Panc1 (cell line): ENCODE results near the gene HELZ. TPM values are rescaled to one million over a fixed set of nuclear protein-coding genes. Genes with fewer than 3 reads are reported as not detected.

ENCODE experiments used
- ATAC-seq: fragments of 200-7000 bp; cut with Tn5 transposase; 2 replicates; pipeline ENCODE4 v1.9.1; 2020; ENCODE audit warnings: mild to moderate bottlenecking, moderate library complexity
- BruUV-seq: library from RNA; stranded (reverse); fragments of 400-500 nt; replicated peaks from 2 replicates; lab custom pipeline; 2021; lab: Mats Ljungman, UMichigan
- CTCF ChIA-PET: fragments of 300-600 bp; sonication (Branson Sonifier 250); formaldehyde crosslinking; loops from one replicate; lab custom pipeline; 2022; ENCODE audit warnings: antibody characterized with exemption; lab: Charles Lee
- POLR2A ChIA-PET: fragments of 300-600 bp; sonication (Branson Sonifier 250); formaldehyde crosslinking; loops from one replicate; lab custom pipeline; 2022; ENCODE audit warnings: antibody characterized with exemption; lab: Charles Lee
- DNase-seq: peaks from one replicate; pipeline ENCODE4 v3.0.0-alpha.2; 2010; ENCODE audit warnings: low read depth, low spot score
- H3K27ac ChIP-seq: 2 replicates; pipeline ENCODE4 v1.5.1; 2011; ENCODE audit warnings: mild to moderate bottlenecking, low read length, inconsistent platforms
- H3K27me3 ChIP-seq: fragments of 200-500 bp; sonication (Bioruptor generic); 2 replicates; pipeline ENCODE4 v1.6.0; 2014; ENCODE audit warnings: low read length, inconsistent platforms; ENCODE audit not compliant: control insufficient read depth, insufficient read depth
- H3K36me3 ChIP-seq: fragments of 200-500 bp; sonication (Bioruptor generic); 2 replicates; pipeline ENCODE4 v1.5.1; 2014; ENCODE audit warnings: inconsistent platforms, mild to moderate bottlenecking, low read length, moderate library complexity; ENCODE audit not compliant: control insufficient read depth, insufficient read depth
- H3K4me1 ChIP-seq: 2 replicates; pipeline ENCODE4 v1.5.1; 2011; ENCODE audit warnings: inconsistent platforms, mild to moderate bottlenecking, low read length, moderate library complexity; ENCODE audit not compliant: control insufficient read depth, insufficient read depth
- H3K4me3 ChIP-seq, 2 experiments: 2 replicates each; pipeline ENCODE4 v1.5.1; 2011 to 2012; ENCODE audit warnings: low read depth in 2 of 2, low read length in 2 of 2, mild to moderate bottlenecking in 2 of 2, inconsistent platforms in 1 of 2, moderate library complexity in 1 of 2
- H3K9me3 ChIP-seq: fragments of 200-500 bp; sonication (Bioruptor generic); 2 replicates; pipeline ENCODE4 v1.5.1; 2014; ENCODE audit warnings: low read depth, mild to moderate bottlenecking, inconsistent platforms, low read length, moderate library complexity; ENCODE audit not compliant: control insufficient read depth, insufficient read depth
- POLR2AphosphoS5 ChIP-seq: IDR thresholded peaks from 2 replicates; pipeline ENCODE4 v1.6.1; 2012; ENCODE audit warnings: mild to moderate bottlenecking, low read depth, low read length, moderate library complexity
- SIN3A ChIP-seq: IDR thresholded peaks from 2 replicates; pipeline ENCODE4 v1.6.1; 2012; ENCODE audit warnings: low read depth, mild to moderate bottlenecking, low read length, moderate library complexity, borderline replicate concordance; ENCODE audit not compliant: insufficient read depth
- TCF7L2 ChIP-seq: IDR thresholded peaks from 2 replicates; pipeline ENCODE4 v1.6.1; 2011; ENCODE audit warnings: mild to moderate bottlenecking, low read depth, low read length, inconsistent platforms
- in situ Hi-C: cut with HindIII; loops from 2 replicates; pipeline ENCODE4 v1.10.0; 2016; ENCODE audit warnings: low sequenced_read_pairs, low pct_unique_long_range_greater_than_20kb
- intact Hi-C: fragments of 100-400 bp; cut with micrococcal nuclease; formaldehyde crosslinking; loops from one replicate; pipeline ENCODE4 v1.10.0; 2022; ENCODE audit not compliant: unreplicated experiment
- total RNA-seq: library from RNA; stranded (reverse); gene quantifications from one replicate; pipeline ENCODE4 v1.2.1, GENCODE V29; 2021; ENCODE audit not compliant: unreplicated experiment
- TF ChIP-seq, protein P1 (sequence below), 2 experiments: IDR thresholded peaks; 2 replicates each; pipeline ENCODE4 v1.6.1; 2011 to 2012; ENCODE audit warnings: low read depth in 2 of 2, control low read depth in 1 of 2, low read length in 1 of 2, mild to moderate bottlenecking in 1 of 2, moderate library complexity in 1 of 2; ENCODE audit not compliant: insufficient read depth in 1 of 2
- TF ChIP-seq, protein P2 (sequence below): fragments of 450-650 bp; IDR thresholded peaks from 2 replicates; pipeline ENCODE4 v1.5.1; 2017; ENCODE audit warnings: mild to moderate bottlenecking

HELZ gene
- total RNA-seq, 1 experiment from 2014 or later, result 15.0 TPM

- Histone ChIP-seq H3K27ac (no peak overlapping the region), H3K4me1 (no peaks in the 10 kb centered on the region), H3K9me3 (no peaks in the 10 kb centered on the region), H3K4me3 (no peak overlapping the region), H3K36me3 (no peaks in the 10 kb centered on the region), H3K27me3 (no peaks in the 10 kb centered on the region)
- DNase-seq (no peak), ATAC-seq (no peak)
- POLR2A ChIA-PET, result no interaction called here
- BruUV-seq, result no TSS peak
- CTCF ChIA-PET, result interaction anchor here (0.6 kb wide), 1 partner anchor 201 kb away, joined by 14 read pairs; no protein-coding TSS in a partner anchor
- intact Hi-C loops, result no loop called here
- no peak for TF ChIP-seq TCF7L2
- TF ChIP-seq, protein P1, sequence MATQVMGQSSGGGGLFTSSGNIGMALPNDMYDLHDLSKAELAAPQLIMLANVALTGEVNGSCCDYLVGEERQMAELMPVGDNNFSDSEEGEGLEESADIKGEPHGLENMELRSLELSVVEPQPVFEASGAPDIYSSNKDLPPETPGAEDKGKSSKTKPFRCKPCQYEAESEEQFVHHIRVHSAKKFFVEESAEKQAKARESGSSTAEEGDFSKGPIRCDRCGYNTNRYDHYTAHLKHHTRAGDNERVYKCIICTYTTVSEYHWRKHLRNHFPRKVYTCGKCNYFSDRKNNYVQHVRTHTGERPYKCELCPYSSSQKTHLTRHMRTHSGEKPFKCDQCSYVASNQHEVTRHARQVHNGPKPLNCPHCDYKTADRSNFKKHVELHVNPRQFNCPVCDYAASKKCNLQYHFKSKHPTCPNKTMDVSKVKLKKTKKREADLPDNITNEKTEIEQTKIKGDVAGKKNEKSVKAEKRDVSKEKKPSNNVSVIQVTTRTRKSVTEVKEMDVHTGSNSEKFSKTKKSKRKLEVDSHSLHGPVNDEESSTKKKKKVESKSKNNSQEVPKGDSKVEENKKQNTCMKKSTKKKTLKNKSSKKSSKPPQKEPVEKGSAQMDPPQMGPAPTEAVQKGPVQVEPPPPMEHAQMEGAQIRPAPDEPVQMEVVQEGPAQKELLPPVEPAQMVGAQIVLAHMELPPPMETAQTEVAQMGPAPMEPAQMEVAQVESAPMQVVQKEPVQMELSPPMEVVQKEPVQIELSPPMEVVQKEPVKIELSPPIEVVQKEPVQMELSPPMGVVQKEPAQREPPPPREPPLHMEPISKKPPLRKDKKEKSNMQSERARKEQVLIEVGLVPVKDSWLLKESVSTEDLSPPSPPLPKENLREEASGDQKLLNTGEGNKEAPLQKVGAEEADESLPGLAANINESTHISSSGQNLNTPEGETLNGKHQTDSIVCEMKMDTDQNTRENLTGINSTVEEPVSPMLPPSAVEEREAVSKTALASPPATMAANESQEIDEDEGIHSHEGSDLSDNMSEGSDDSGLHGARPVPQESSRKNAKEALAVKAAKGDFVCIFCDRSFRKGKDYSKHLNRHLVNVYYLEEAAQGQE (IDR thresholded peaks at IDR 0.05; ENCODE audit: insufficient read depth in 1 of 2, low read depth in 2 of 2, low read length in 1 of 2), result no peak
- TF ChIP-seq POLR2AphosphoS5, result no peak
- TF ChIP-seq, protein P2, sequence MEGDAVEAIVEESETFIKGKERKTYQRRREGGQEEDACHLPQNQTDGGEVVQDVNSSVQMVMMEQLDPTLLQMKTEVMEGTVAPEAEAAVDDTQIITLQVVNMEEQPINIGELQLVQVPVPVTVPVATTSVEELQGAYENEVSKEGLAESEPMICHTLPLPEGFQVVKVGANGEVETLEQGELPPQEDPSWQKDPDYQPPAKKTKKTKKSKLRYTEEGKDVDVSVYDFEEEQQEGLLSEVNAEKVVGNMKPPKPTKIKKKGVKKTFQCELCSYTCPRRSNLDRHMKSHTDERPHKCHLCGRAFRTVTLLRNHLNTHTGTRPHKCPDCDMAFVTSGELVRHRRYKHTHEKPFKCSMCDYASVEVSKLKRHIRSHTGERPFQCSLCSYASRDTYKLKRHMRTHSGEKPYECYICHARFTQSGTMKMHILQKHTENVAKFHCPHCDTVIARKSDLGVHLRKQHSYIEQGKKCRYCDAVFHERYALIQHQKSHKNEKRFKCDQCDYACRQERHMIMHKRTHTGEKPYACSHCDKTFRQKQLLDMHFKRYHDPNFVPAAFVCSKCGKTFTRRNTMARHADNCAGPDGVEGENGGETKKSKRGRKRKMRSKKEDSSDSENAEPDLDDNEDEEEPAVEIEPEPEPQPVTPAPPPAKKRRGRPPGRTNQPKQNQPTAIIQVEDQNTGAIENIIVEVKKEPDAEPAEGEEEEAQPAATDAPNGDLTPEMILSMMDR, result no peak
- TF ChIP-seq SIN3A, result no peak
- in situ Hi-C loops, result no loop called here
Observed at GRCh38 chr17:67152824-67153223, 92.2 kb downstream of the HELZ start.

DNA sequence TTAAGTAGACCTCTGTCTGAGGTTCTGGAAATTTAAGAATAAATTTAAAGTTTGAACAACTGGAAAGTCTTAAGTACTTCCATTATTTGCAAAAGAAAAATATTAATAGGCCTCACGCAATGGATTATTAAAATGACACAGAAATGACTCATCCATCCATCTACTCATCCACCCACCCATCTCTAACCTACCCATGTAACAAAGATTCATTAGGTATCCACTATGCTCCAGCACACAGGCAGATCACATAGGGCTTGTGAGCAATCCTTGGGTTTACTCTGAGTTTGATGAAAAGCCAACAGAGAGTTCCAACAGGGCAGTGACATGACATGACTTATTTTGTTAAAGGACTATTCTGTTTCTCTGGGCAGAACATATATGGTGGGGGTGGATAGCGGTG, 93.3 kb downstream of the HELZ start:
- no peaks in the 10 kb centered on the region for H3K27me3 ChIP-seq
- no peak for DNase-seq
- intact Hi-C loops (no loop called here), in situ Hi-C loops (no loop called here)
- ATAC-seq, result no peak
- H3K36me3 ChIP-seq, result no peaks in the 10 kb centered on the region
- no TSS peak for BruUV-seq
- H3K27ac ChIP-seq, result no peak overlapping the region
- ChIA-PET POLR2A (no interaction called here), CTCF (no interaction called here)
- H3K4me3 ChIP-seq, result no peak overlapping the region
- TF ChIP-seq POLR2AphosphoS5, result no peak
- TF ChIP-seq, protein P1 (IDR thresholded peaks at IDR 0.05; ENCODE audit: insufficient read depth in 1 of 2, low read depth in 2 of 2, low read length in 1 of 2), result no peak
- no peaks in the 10 kb centered on the region for H3K4me1 ChIP-seq
- H3K9me3 ChIP-seq, result no peaks in the 10 kb centered on the region
